ENCODE data around the gene TGFBR3.

TGFBR3 gene

GRCh38 chr1:91731815-91732214, 154.1 kb downstream of the TGFBR3 start:
- DNase-seq = peak; percentile 30
- in situ Hi-C loops (cut with MboI; ENCODE audit: low pct_unique_long_range_greater_than_20kb, low sequenced_read_pairs) = no loop called here

DNA sequence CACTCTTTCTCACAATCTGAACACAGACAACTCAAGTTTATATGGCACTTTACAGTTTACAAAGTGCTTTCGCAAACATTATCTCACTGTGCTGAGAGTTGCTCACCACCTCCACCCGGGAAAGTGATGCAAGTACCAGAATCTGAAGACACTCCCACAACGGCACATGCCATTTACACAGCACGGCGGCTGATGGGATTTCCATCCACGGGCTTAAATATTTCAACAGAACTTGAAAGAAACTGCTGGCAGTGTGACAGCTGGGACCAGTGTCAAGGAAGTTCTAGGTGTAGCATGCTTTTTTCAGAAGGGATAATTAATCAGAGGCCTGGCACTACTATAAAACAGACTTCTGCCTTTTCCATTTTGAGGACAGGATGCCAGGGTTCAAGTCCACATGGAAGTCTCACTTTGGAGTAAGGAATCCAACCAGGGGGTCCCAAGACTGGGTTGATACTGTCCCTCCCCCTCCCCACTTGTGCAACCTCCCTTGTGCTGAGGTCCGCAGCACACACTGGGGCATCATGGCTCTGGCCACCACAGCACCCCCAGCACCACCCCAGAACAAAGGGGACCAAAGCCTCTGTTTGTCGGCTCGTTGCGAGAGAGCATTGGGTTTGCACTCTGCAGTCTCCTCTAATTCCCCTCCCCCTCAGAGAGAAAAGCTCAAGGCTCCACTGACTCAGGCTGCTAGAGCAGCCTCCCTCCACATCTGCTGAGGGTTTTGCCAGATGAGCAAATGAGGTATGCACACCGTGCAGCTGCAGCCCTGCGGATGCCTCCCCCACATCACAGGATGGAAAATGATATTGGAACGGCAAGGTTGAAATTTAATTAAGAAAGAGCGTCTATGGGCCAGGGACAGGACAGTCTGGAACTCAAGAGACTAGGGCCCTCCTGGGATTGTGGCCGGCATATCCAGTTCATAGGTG, 154.9 kb downstream of the TGFBR3 start:
- in situ Hi-C loops (cut with MboI; ENCODE audit: low pct_unique_long_range_greater_than_20kb, low sequenced_read_pairs) = no loop called here
- DNase-seq = peak; percentile 19

- in situ Hi-C loops (cut with MboI; ENCODE audit: low pct_unique_long_range_greater_than_20kb, low sequenced_read_pairs) = no loop called here
- DNase-seq = peak; percentile 9
These were observed 156.2 kb downstream of the TGFBR3 start for GRCh38 chr1:91729621-91730358.

GRCh38 chr1:91727763-91728162, 158.2 kb downstream of the TGFBR3 start:
- no peak for DNase-seq
- in situ Hi-C loops (cut with MboI; ENCODE audit: low pct_unique_long_range_greater_than_20kb, low sequenced_read_pairs) = no loop called here

- no peak for DNase-seq
- in situ Hi-C loops (cut with MboI; ENCODE audit: low pct_unique_long_range_greater_than_20kb, low sequenced_read_pairs) = no loop called here
These were observed 159.8 kb downstream of the TGFBR3 start for GRCh38 chr1:91725989-91726721.

DNA sequence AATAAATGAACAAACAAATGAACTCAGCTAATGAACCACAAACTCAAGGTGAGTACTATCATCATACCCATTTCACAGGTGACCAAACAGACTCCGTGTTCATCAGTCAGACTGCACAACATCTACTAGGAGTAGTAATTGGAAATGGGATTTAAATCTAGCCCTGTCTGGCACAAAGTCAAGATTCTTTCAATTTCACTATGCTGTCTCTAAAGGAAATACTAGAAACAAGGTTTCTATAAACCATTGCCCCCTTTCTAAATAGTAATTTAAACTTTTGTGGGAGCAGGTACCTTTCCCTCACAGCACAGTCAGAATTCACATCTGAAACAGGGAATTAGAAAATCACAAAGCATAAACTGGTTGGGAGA, 160.3 kb downstream of the TGFBR3 start:
- no peak for DNase-seq

GRCh38 chr1:91724644-91725043, 161.3 kb downstream of the TGFBR3 start:
- no peak for DNase-seq
- in situ Hi-C loops (cut with MboI; ENCODE audit: low pct_unique_long_range_greater_than_20kb, low sequenced_read_pairs) = no loop called here

More for the DNA sequence above, 160.3 kb downstream of the TGFBR3 start:
- in situ Hi-C loops (cut with MboI; ENCODE audit: low pct_unique_long_range_greater_than_20kb, low sequenced_read_pairs) = no loop called here

DNA sequence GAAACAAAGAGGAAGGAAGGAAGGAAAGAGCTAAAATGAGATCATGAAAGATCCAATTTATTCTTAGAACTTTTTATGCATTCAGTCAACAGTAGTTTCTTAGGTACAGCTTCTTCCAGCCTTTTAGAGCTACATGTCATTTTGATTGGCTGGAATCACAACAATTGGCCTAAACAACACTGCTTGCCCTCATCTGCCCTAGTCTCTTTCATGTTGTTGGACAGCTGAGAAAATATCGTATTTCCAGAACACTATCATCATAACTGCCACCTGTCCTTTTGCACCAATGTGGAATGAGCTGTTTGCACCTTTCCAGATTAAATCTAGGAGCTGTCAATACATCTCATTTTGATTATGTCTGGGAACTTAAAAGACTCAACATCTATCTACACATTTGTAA, 161.7 kb downstream of the TGFBR3 start:
- DNase-seq = no peak
- in situ Hi-C loops (cut with MboI; ENCODE audit: low pct_unique_long_range_greater_than_20kb, low sequenced_read_pairs) = no loop called here

DNA sequence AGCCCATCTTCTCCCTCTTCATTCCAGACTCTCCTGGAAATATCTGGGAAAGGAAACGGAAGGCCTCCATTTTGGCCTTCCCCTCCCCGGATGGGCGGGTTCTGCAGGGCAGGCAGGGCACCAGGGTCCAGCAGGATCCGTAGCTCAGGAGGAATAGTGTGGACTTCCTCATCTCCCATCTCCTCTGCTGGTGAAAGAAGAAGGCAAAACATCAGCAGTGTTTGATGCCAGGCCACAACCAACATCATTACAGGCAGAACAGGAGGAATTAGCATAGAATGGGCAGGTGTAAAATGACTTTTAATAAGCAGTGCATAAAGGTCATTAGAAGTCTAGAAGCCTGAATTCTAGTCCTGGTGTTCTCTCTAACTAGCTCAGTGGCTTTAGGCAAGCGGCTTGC, 165.9 kb downstream of the TGFBR3 start:
- in situ Hi-C loops (cut with MboI; ENCODE audit: low pct_unique_long_range_greater_than_20kb, low sequenced_read_pairs) = no loop called here
- no peak for DNase-seq

DNA sequence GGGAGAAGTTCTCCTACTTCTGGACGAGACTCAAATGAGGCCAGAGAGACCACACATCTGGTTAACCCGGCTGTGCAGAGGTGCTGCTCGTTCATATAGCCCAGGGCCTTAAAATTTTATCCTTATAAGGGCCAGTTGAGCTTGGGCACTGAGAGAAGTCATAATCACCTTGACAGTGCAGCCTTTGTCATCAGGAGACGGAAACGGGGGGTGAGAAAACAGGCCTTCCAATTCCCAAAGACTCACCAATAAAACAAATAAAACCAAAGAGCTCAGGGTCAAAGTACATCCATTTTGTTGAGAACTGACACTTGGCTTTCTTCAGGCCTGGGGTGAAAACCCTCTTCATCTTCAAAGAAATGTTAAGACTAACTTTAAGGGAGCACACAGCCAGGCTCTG, 167.1 kb downstream of the TGFBR3 start:
- in situ Hi-C loops (cut with MboI; ENCODE audit: low pct_unique_long_range_greater_than_20kb, low sequenced_read_pairs) = no loop called here
- no peak for DNase-seq

- in situ Hi-C loops (cut with MboI; ENCODE audit: low pct_unique_long_range_greater_than_20kb, low sequenced_read_pairs) = no loop called here
- no peak for DNase-seq
These were observed 167.6 kb downstream of the TGFBR3 start for GRCh38 chr1:91718368-91718767.

DNA sequence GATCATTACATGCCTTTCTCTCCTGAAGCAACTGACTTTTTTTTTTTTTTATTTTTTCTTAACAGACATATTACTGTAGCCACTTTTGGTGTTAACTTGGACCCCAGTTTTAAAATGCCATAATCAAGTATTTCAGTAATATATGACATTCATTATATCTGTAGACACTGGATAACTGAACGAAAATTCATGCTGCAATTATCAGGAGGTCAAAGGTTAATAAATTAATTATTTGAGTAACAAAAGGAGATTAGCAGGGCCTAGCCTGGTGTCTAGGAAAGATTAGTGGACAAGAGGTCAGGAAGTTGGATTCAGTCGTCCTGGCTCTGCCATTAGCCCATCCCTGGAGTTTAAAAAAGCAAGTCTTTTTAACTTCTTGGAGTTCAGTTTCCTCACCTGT, 168.1 kb downstream of the TGFBR3 start:
- DNase-seq = no peak
- in situ Hi-C loops (cut with MboI; ENCODE audit: low pct_unique_long_range_greater_than_20kb, low sequenced_read_pairs) = no loop called here

DNA sequence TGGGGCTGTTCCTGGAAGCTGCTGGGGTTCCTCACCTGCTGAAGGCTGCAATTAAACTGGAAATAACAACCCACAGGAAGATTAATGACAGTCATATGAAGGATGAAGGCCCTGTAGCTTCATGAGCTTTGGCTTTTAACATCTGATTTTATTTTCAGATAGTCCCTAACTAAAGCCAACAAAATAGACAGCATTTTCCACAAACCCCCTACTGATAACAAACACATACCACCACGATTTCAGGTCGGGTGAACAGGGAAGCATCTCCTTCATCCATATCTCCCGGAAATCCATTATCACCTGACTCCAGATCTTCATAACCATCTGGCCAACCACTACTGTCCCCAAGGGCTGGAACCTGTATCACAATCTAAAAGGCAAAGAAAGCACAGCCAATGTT, 169.6 kb downstream of the TGFBR3 start:
- no peak for DNase-seq
- in situ Hi-C loops (cut with MboI; ENCODE audit: low pct_unique_long_range_greater_than_20kb, low sequenced_read_pairs) = no loop called here

- in situ Hi-C loops (cut with MboI; ENCODE audit: low pct_unique_long_range_greater_than_20kb, low sequenced_read_pairs) = no loop called here
- no peak for DNase-seq
These were observed 170.4 kb downstream of the TGFBR3 start for GRCh38 chr1:91715416-91716000.

DNA sequence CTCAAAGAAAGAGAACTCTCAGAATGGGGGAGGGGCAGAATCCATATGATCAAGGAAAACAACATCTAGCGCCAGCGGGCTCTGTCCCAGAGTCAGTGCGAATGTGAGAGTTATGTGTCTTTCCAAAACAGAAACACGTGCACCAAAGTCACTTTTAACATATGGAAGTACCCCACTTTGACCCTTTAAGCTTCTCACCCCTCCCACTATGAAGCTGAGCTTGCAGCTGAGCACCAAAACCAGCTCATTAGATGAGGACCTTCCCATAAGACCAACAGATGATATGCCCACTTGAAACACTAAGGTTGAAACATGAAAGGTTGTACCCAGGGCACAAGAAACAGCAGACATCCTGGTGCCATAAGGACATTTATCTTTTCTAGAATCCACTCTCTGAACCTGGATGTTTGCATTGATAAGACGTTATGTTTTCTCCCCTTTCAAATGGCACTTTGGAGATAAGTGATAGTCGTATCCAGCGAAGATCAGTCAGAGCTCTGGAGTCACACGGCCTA, 171.0 kb downstream of the TGFBR3 start:
- no peak for DNase-seq
- in situ Hi-C loops (cut with MboI; ENCODE audit: low pct_unique_long_range_greater_than_20kb, low sequenced_read_pairs) = no loop called here

- peak; percentile 38 for DNase-seq
These were observed 172.7 kb downstream of the TGFBR3 start for GRCh38 chr1:91712981-91713841.

GRCh38 chr1:91712393-91712792, 173.6 kb downstream of the TGFBR3 start:
- in situ Hi-C loops (cut with MboI; ENCODE audit: low pct_unique_long_range_greater_than_20kb, low sequenced_read_pairs) = no loop called here
- no peak for DNase-seq

More at GRCh38 chr1:91712981-91713841, 172.7 kb downstream of the TGFBR3 start:
- in situ Hi-C loops (cut with MboI; ENCODE audit: low pct_unique_long_range_greater_than_20kb, low sequenced_read_pairs) = no loop called here

- in situ Hi-C loops (cut with MboI; ENCODE audit: low pct_unique_long_range_greater_than_20kb, low sequenced_read_pairs) = no loop called here
- no peak for DNase-seq
These were observed 174.3 kb downstream of the TGFBR3 start for GRCh38 chr1:91711504-91712247.
